Ureter (tissue), 1 donor: ENCODE measurements around the gene HSPA1A. TPM values are rescaled to one million over a fixed set of nuclear protein-coding genes. Genes with fewer than 3 reads are reported as not detected.
"Not testable (repeated sequence)": the region's sequence is repeated elsewhere in the genome, so short reads cannot be mapped to it uniquely, and the experiment has no call there.

Experiments
- DNase-seq: peaks from one replicate; pipeline ENCODE4 v3.0.0-alpha.2; 2020; ENCODE audit warnings: low spot score
- total RNA-seq: library from RNA; stranded (reverse); gene quantifications from one replicate; pipeline ENCODE4 v1.2.4, GENCODE V29; 2023
- donor health status: DM: yes; HTN: yes; CAD: no.

Gene HSPA1A
- total RNA-seq, 1 donor from 2014 or later = 191 TPM

GRCh38 chr6:31811645-31812044 lies 3.7 kb upstream of the HSPA1A start:
- DNase-seq = no peak

- no peak for DNase-seq
Measured at GRCh38 chr6:31813465-31813849, 1.9 kb upstream of the HSPA1A start.

GRCh38 chr6:31814677-31815024 lies 692 bp upstream of the HSPA1A start:
- DNase-seq = peak; percentile 97

- DNase-seq = not testable (repeated sequence)
Measured at GRCh38 chr6:31817133-31817928, 2.0 kb downstream of the HSPA1A start.

GRCh38 chr6:31817929-31818511 lies 2.7 kb downstream of the HSPA1A start:
- not testable (repeated sequence) for DNase-seq

- DNase-seq = no peak
Measured at GRCh38 chr6:31819871-31820299, 4.5 kb downstream of the HSPA1A start.

- not testable (repeated sequence) for DNase-seq
Measured at GRCh38 chr6:31820399-31820798, 5.1 kb downstream of the HSPA1A start.

- DNase-seq = peak; percentile 79
Measured at GRCh38 chr6:31821301-31822035, 6.1 kb downstream of the HSPA1A start.

GRCh38 chr6:31822036-31822821 lies 6.9 kb downstream of the HSPA1A start:
- peak; percentile 92 for DNase-seq

- not testable (repeated sequence) for DNase-seq
Measured at GRCh38 chr6:31823592-31824196, 8.4 kb downstream of the HSPA1A start.

GRCh38 chr6:31825553-31825952 lies 10.2 kb downstream of the HSPA1A start:
- DNase-seq = no peak

GRCh38 chr6:31826793-31827285 lies 11.5 kb downstream of the HSPA1A start:
- peak; percentile 90 for DNase-seq

GRCh38 chr6:31827286-31828079 lies 12.1 kb downstream of the HSPA1A start, which contains the start of gene HSPA1B:
Gene HSPA1B (plus strand): TSS chr6:31827738. CDS start chr6:31827951, 213 bp downstream.
- peak; percentile 99 for DNase-seq

GRCh38 chr6:31829633-31830283 lies 14.4 kb downstream of the HSPA1A start:
- DNase-seq = no peak

- DNase-seq = no peak
Measured at GRCh38 chr6:31830886-31831335, 15.6 kb downstream of the HSPA1A start.

GRCh38 chr6:31831350-31832215 lies 16.2 kb downstream of the HSPA1A start:
- DNase-seq = no peak

GRCh38 chr6:31834367-31835250 lies 19.3 kb downstream of the HSPA1A start:
- DNase-seq = peak; percentile 89

GRCh38 chr6:31836047-31836473 lies 20.7 kb downstream of the HSPA1A start:
- no peak for DNase-seq
